K562 (cell line): Measurements from ENCODE around the gene UQCC2. TPM values are rescaled to one million over a fixed set of nuclear protein-coding genes. Genes with fewer than 3 reads are reported as not detected.

Experiments
- ATAC-seq: fragments of 200-7000 bp; cut with Tn5 transposase; 3 replicates; pipeline ENCODE4 v1.9.1; 2020; ENCODE audit warnings: moderate library complexity
- BruUV-seq: library from RNA; stranded (reverse); fragments of 400-500 nt; replicated peaks from 2 replicates; lab custom pipeline; 2021; lab: Mats Ljungman, UMichigan
- CTCF ChIA-PET: fragments of 300-600 bp; formaldehyde crosslinking; extraction: SDS; loops from one replicate; lab custom pipeline; 2021; ENCODE audit warnings: low intra/inter-chr PET ratio; lab: Yijun Ruan, JAX
- POLR2A ChIA-PET: fragments of 300-600, 350-650 bp; sonication (Branson Sonifier 250); formaldehyde crosslinking; extraction: SDS; loops from one replicate; lab custom pipeline; 2021; ENCODE audit warnings: antibody characterized with exemption, inconsistent platforms; lab: Yijun Ruan, JAX
- DNase-seq, 4 experiments: peaks; one replicate each; pipeline versions ENCODE4 v3.0.0 to v3.0.0-alpha.2; 2011 to 2018; ENCODE audit warnings: low spot score in 3 of 4, mixed read lengths in 3 of 4; ENCODE audit errors: extremely low read depth in 1 of 4
- FAIRE-seq: peaks from 2 replicates; lab custom pipeline; 2011; peaks lifted over from hg19 to GRCh38; lab: Jason Lieb, UNC
- H2AFZ ChIP-seq: 2 replicates; pipeline ENCODE4 v1.6.0; 2011; ENCODE audit warnings: low read depth, low read length, control low read depth, inconsistent platforms
- H3K27ac ChIP-seq: fragments of 200-600 bp; 3 replicates; pipeline ENCODE4 v1.8.0; 2011; ENCODE audit warnings: low read depth, mild to moderate bottlenecking, control low read depth, inconsistent platforms, low read length, moderate library complexity, mixed read lengths; ENCODE audit errors: extremely low read depth
- H3K27me3 ChIP-seq, 2 experiments: fragments of 300-600 bp in 1 of 2; 2 replicates in 1 of 2; 3 replicates in 1 of 2; pipeline versions ENCODE4 v1.6.0 to v1.8.0; 2011; ENCODE audit warnings: inconsistent platforms in 2 of 2, low read length in 2 of 2, mild to moderate bottlenecking in 1 of 2, mixed read lengths in 1 of 2, moderate library complexity in 1 of 2; ENCODE audit not compliant: control insufficient read depth in 2 of 2, insufficient read depth in 2 of 2
- H3K36me3 ChIP-seq: fragments of 300-600 bp; 3 replicates; pipeline ENCODE4 v1.8.0; 2011; ENCODE audit warnings: mild to moderate bottlenecking, low read length, inconsistent platforms; ENCODE audit not compliant: control insufficient read depth, insufficient read depth
- H3K4me1 ChIP-seq, 2 experiments: fragments of 200-600 bp in 1 of 2; replicated peaks in 1 of 2; 2 replicates in 1 of 2; 3 replicates in 1 of 2; pipeline versions ENCODE4 v1.5.1 to v1.8.0; 2011; ENCODE audit warnings: inconsistent platforms in 2 of 2, low read length in 2 of 2, mild to moderate bottlenecking in 1 of 2, mixed read lengths in 1 of 2, moderate library complexity in 1 of 2; ENCODE audit not compliant: control insufficient read depth in 2 of 2, insufficient read depth in 2 of 2
- H3K4me2 ChIP-seq: 2 replicates; pipeline ENCODE4 v1.6.1; 2011; ENCODE audit warnings: low read length, control low read depth, inconsistent platforms, mixed read lengths; ENCODE audit not compliant: insufficient read depth
- H3K4me3 ChIP-seq: fragments of 200-600 bp; sonication (generic), shearing (Covaris generic); 2 replicates; pipeline ENCODE4 v1.5.1; 2016; ENCODE audit warnings: control low read depth, inconsistent platforms
- H3K79me2 ChIP-seq: fragments of 200-600 bp; 3 replicates; pipeline ENCODE4 v1.8.0; 2011; ENCODE audit warnings: low read length, inconsistent platforms; ENCODE audit not compliant: control insufficient read depth, insufficient read depth
- H3K9ac ChIP-seq, 2 experiments: 2 replicates each; pipeline versions ENCODE4 v1.6.0 to v1.6.1; 2011; ENCODE audit warnings: low read depth in 2 of 2, low read length in 2 of 2, control low read depth in 1 of 2, inconsistent platforms in 1 of 2, mild to moderate bottlenecking in 1 of 2, mixed read lengths in 1 of 2; ENCODE audit not compliant: insufficient read depth in 1 of 2
- H3K9me1 ChIP-seq: one replicate; pipeline ENCODE4 v1.6.0; 2011; ENCODE audit warnings: inconsistent platforms, mild to moderate bottlenecking, low read length, moderate library complexity; ENCODE audit not compliant: control insufficient read depth, insufficient read depth
- H3K9me3 ChIP-seq: replicated peaks from 2 replicates; pipeline ENCODE4 v1.5.1; 2011; ENCODE audit warnings: low read depth, low read length, inconsistent platforms; ENCODE audit not compliant: control insufficient read depth, insufficient read depth
- H4K20me1 ChIP-seq: replicated peaks from 2 replicates; pipeline ENCODE4 v1.6.1; 2011; ENCODE audit warnings: low read length, inconsistent platforms, mixed read lengths; ENCODE audit not compliant: control insufficient read depth, insufficient read depth
- ATF1 ChIP-seq, 2 experiments: fragments of 450-650 bp in 1 of 2; IDR thresholded peaks; 2 replicates each; pipeline ENCODE4 v1.6.1; 2016; ENCODE audit warnings: missing compliant biosample characterization in 1 of 2, missing genetic modification characterization in 1 of 2
- BRD9 ChIP-seq: fragments of 450-650 bp; IDR thresholded peaks from 2 replicates; pipeline ENCODE4 v1.6.1; 2018; ENCODE audit warnings: low read depth; ENCODE audit not compliant: partially characterized antibody
- CBX1 ChIP-seq: sonication (generic); IDR thresholded peaks from 2 replicates; pipeline ENCODE4 v1.6.1; 2016; ENCODE audit warnings: antibody characterized with exemption, low read depth, mild to moderate bottlenecking
- CBX3 ChIP-seq, 2 experiments: IDR thresholded peaks; 1 replicate in 1 of 2; 2 replicates in 1 of 2; pipeline ENCODE4 v1.6.1; 2012; ENCODE audit warnings: inconsistent platforms in 2 of 2, low read length in 2 of 2, borderline replicate concordance in 1 of 2, control low read depth in 1 of 2
- ETS2 ChIP-seq: IDR thresholded peaks from 2 replicates; pipeline ENCODE4 v1.6.1; 2016; ENCODE audit warnings: borderline replicate concordance, missing genetic modification characterization, mild to moderate bottlenecking, moderate library complexity, missing compliant biosample characterization; ENCODE audit not compliant: poor library complexity, severe bottlenecking
- FOXJ2 ChIP-seq: fragments of 200-800 bp; sonication (Bioruptor generic); IDR thresholded peaks from 2 replicates; pipeline ENCODE4 v1.6.1; 2016; ENCODE audit warnings: missing genetic modification characterization, missing compliant biosample characterization
- JUNB ChIP-seq: fragments of 450-650 bp; formaldehyde crosslinking; conservative IDR thresholded peaks from 2 replicates; pipeline ENCODE4 v1.4.0; 2020; ENCODE audit warnings: mild to moderate bottlenecking
- MYNN ChIP-seq, 2 experiments: sonication (generic); formaldehyde crosslinking in 1 of 2; IDR thresholded peaks; 2 replicates each; pipeline versions ENCODE4 v1.5.0 to v1.6.1; 2016 to 2020; ENCODE audit warnings: antibody characterized with exemption in 1 of 2, missing genetic modification reagents in 1 of 2
- NFRKB ChIP-seq: fragments of 450-650 bp; IDR thresholded peaks from 2 replicates; pipeline ENCODE4 v1.6.1; 2016; ENCODE audit warnings: low read depth
- PCBP2 ChIP-seq: fragments of 200-400 bp; formaldehyde crosslinking; IDR thresholded peaks from 2 replicates; pipeline ENCODE4 v1.6.1; 2018; ENCODE audit warnings: low read length, low read depth, mild to moderate bottlenecking, moderate library complexity; ENCODE audit not compliant: poor library complexity, severe bottlenecking
- PTRF ChIP-seq: fragments of 450-650 bp; IDR thresholded peaks from 2 replicates; pipeline ENCODE4 v1.6.1; 2016; ENCODE audit warnings: mild to moderate bottlenecking, missing genetic modification characterization, missing compliant biosample characterization
- RBM39 ChIP-seq: fragments of 200-400 bp; formaldehyde crosslinking; optimal IDR thresholded peaks from 2 replicates; pipeline ENCODE3; 2018; ENCODE audit warnings: low read depth, low read length
- SMAD1 ChIP-seq: fragments of 150-350 bp; IDR thresholded peaks from 2 replicates; pipeline ENCODE4 v1.6.1; 2014; ENCODE audit warnings: low read length, low read depth; ENCODE audit not compliant: partially characterized antibody
- ZNF253 ChIP-seq: fragments of 250-450 bp; sonication (Bioruptor Pico); conservative IDR thresholded peaks from 2 replicates; pipeline ENCODE4 v1.6.1; 2021; ENCODE audit warnings: mild to moderate bottlenecking
- ZNF3 ChIP-seq: fragments of 250-450 bp; sonication (Bioruptor Pico); IDR thresholded peaks from 2 replicates; pipeline ENCODE4 v1.5.0; 2021; ENCODE audit warnings: mild to moderate bottlenecking, moderate library complexity
- ZNF57 ChIP-seq: fragments of 450-650 bp; formaldehyde crosslinking; IDR thresholded peaks from 2 replicates; pipeline ENCODE4 v1.4.0; 2020; ENCODE audit warnings: mild to moderate bottlenecking, moderate library complexity
- ZNF589 ChIP-seq: fragments of 200-800 bp; sonication (Bioruptor generic); IDR thresholded peaks from 2 replicates; pipeline ENCODE4 v1.6.1; 2016; ENCODE audit warnings: low read depth, missing genetic modification characterization, missing compliant biosample characterization
- WGBS: fragments of 100-300 bp; shearing (Covaris generic); methylation state at CpG from one replicate; pipeline ENCODE4 v1.1.6; 2016; ENCODE audit warnings: low coverage, mixed read lengths; ENCODE audit not compliant: insufficient coverage; ENCODE audit errors: missing lambda C conversion rate; 5-methylcytosine and 5-hydroxymethylcytosine counted together
- in situ Hi-C: fragments of 300-500 bp; cut with MboI; formaldehyde crosslinking; loops from 4 replicates; pipeline ENCODE4 v1.15.0; 2018; ENCODE audit warnings: inconsistent platforms, mixed read lengths
- intact Hi-C: fragments of 100-400 bp; cut with micrococcal nuclease; formaldehyde crosslinking; loops from 2 replicates; pipeline ENCODE4 v1.14.2; 2022
- polyA plus RNA-seq, 8 experiments: library from polyadenylated mRNA; depleted of rRNA in 4 of 8; stranded (reverse) in 5 of 8; unstranded in 3 of 8; fragments of >200 nt; fragmentation: Nextera tagmentation in 2 of 8; fragmentation: Illumina TruSeq in 1 of 8; extraction: Ambion mirVana in 2 of 8; extraction: Trizol in 1 of 8; gene quantifications; 2 replicates each; pipeline versions ENCODE4 v1.2.1 to v1.2.3, GENCODE V29; 2011 to 2014; ENCODE audit warnings: inconsistent platforms in 1 of 8, missing spikeins in 1 of 8
- total RNA-seq, 7 experiments: library from RNA; depleted of rRNA in 6 of 7; stranded (reverse); fragments of >200 nt in 6 of 7; fragmentation: Illumina TruSeq in 2 of 7; extraction: Trizol in 2 of 7; gene quantifications; 2 replicates each; pipeline versions ENCODE4 v1.2.1 to v1.2.3, GENCODE V29; 2011 to 2021; ENCODE audit warnings: low replicate concordance in 1 of 7
- TF ChIP-seq, protein P1 (sequence below): fragments of 450-650 bp; formaldehyde crosslinking; IDR thresholded peaks from 2 replicates; pipeline ENCODE4 v1.4.0; 2022; ENCODE audit warnings: mild to moderate bottlenecking, moderate library complexity
- TF ChIP-seq, protein P2 (sequence below): sonication (generic); formaldehyde crosslinking; IDR thresholded peaks from 2 replicates; pipeline ENCODE4 v1.8.0; 2022; ENCODE audit warnings: mild to moderate bottlenecking, low read depth, missing genetic modification reagents

Gene UQCC2
- total and polyA plus RNA-seq, 9 of the 15 experiments (the other 6 are each of a cell fraction or from before 2014, with no cell fraction given), result 58.5 to 927 (median 158) TPM

DNA sequence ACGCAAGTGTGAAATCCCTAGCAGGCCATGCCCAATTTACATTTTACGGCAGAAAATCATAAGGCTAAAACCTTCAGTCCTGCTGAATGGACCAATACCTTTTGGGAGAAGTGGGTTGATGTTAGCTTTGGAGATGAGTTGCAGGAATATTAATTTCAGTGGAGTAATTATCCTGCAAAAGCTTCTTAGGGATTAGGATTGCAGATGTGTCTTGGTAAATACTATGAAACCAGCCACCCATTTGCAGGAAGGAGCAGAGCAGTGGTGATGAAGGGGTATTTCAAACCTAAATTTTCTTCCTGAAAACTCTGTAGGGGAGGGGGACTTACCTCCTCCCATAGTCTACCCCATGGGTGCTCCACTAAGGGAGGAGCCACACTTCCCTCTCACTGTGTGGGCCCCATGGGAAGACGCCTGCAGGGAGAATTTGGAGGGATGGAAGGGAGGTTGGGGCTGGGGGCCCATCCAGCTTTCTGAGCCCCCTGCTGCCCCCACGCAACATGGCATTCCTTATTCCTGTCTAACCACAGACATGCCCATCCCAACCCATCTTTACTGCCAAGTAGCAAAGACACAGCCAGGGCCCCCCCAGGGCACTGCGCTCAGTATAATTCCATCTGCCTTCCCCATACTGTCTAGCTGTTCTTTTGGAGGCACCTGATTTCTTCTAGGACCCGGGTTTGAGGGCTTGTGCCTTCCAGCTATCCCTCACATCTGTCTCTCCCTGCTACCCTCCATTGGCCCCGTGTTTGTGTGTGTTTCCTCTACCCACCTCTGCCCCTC lies 14.6 kb upstream of the UQCC2 start:
- POLR2A ChIA-PET, result interaction anchor here (0.5 to 1.4 kb wide), 4 partner anchors 12 to 305 kb away, joined by 3 to 5 read pairs (median 4); partner anchors contain the start of gene UQCC2
- no TSS peak for BruUV-seq
- FAIRE-seq, result no peak

More for the DNA sequence above, 14.6 kb upstream of the UQCC2 start:
- Histone ChIP-seq H3K4me2 (no peak overlapping the region), H2AFZ (no peak overlapping the region), H3K27me3 (peaks cover 66 to 90% of the 10 kb centered on the region in 2 experiments), H4K20me1 (peaks cover 14% of the 10 kb centered on the region; the same call in 1 of the 2 replicates), H3K36me3 (no peaks in the 10 kb centered on the region), H3K4me3 (no peak overlapping the region), H3K9me3 (no peaks in the 10 kb centered on the region), H3K9ac (peak overlapping the region in 1 of 2 experiments; percentile 59; a peak in 1 of 4 replicates), H3K79me2 (no peaks in the 10 kb centered on the region), H3K27ac (no peak overlapping the region), H3K4me1 (peaks cover 4 to 6% of the 10 kb centered on the region in 2 experiments; a peak in 3 of 5 replicates), H3K9me1 (no peaks in the 10 kb centered on the region)
- in situ Hi-C loops, result no loop called here
- CTCF ChIA-PET, result no interaction called here
- ATAC-seq, result no peak
- no peak for TF ChIP-seq ETS2 (tag)
- no peak for TF ChIP-seq BRD9
- TF ChIP-seq CBX3 (IDR thresholded peaks at IDR 0.05; ENCODE audit: borderline replicate concordance in 1 of 2, low read length in 2 of 2), result no peak
- TF ChIP-seq FOXJ2, result no peak
- TF ChIP-seq ZNF589 (CRISPR knock-in tag), result no peak
- TF ChIP-seq NFRKB, result no peak
- TF ChIP-seq, protein P1, sequence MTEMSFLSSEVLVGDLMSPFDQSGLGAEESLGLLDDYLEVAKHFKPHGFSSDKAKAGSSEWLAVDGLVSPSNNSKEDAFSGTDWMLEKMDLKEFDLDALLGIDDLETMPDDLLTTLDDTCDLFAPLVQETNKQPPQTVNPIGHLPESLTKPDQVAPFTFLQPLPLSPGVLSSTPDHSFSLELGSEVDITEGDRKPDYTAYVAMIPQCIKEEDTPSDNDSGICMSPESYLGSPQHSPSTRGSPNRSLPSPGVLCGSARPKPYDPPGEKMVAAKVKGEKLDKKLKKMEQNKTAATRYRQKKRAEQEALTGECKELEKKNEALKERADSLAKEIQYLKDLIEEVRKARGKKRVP, result no peak
- TF ChIP-seq RBM39, result no peak
- TF ChIP-seq CBX1, result no peak
- TF ChIP-seq, protein P2, sequence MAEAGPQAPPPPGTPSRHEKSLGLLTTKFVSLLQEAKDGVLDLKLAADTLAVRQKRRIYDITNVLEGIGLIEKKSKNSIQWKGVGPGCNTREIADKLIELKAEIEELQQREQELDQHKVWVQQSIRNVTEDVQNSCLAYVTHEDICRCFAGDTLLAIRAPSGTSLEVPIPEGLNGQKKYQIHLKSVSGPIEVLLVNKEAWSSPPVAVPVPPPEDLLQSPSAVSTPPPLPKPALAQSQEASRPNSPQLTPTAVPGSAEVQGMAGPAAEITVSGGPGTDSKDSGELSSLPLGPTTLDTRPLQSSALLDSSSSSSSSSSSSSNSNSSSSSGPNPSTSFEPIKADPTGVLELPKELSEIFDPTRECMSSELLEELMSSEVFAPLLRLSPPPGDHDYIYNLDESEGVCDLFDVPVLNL (CRISPR knock-in tag), result no peak
- no peak for TF ChIP-seq PCBP2
- TF ChIP-seq ZNF57, result no peak
- TF ChIP-seq ATF1 (CRISPR knock-in tag; IDR thresholded peaks at IDR 0.05), result no peak
- no peak for TF ChIP-seq ATF1 (tag; IDR thresholded peaks at IDR 0.05)
- no peak for TF ChIP-seq JUNB (CRISPR knock-in tag)
- TF ChIP-seq PTRF (tag), result no peak
- no peak for TF ChIP-seq SMAD1
- no peak for TF ChIP-seq ZNF3 (CRISPR knock-in tag)
- TF ChIP-seq ZNF253 (CRISPR knock-in tag), result no peak
- no peak for TF ChIP-seq MYNN (IDR thresholded peaks at IDR 0.05)
- TF ChIP-seq MYNN (CRISPR knock-in tag; IDR thresholded peaks at IDR 0.05), result no peak
- intact Hi-C loops, result no loop called here
- 1% methylated on average over 7 of the region's 7 CpGs for WGBS
- no peak for DNase-seq
